HUES64 (cell line): ENCODE results near the gene FGF14.

Source experiments
- H3K27ac ChIP-seq: 2 replicates; pipeline ENCODE4 v1.7.0; 2013; ENCODE audit warnings: low read depth, low read length, inconsistent platforms
- H3K27me3 ChIP-seq: 2 replicates; pipeline ENCODE4 v1.6.1; 2013; ENCODE audit warnings: mild to moderate bottlenecking, low read length; ENCODE audit not compliant: insufficient read depth
- H3K36me3 ChIP-seq: 2 replicates; pipeline ENCODE4 v1.6.1; 2013; ENCODE audit warnings: mild to moderate bottlenecking, low read length; ENCODE audit not compliant: insufficient read depth
- H3K4me1 ChIP-seq: 2 replicates; pipeline ENCODE4 v1.6.1; 2013; ENCODE audit warnings: mild to moderate bottlenecking, low read length, moderate library complexity; ENCODE audit not compliant: insufficient read depth
- H3K4me3 ChIP-seq: 2 replicates; pipeline ENCODE4 v1.5.1; 2013; ENCODE audit warnings: mild to moderate bottlenecking, low read length, moderate library complexity
- H3K9ac ChIP-seq: 2 replicates; pipeline ENCODE4 v1.6.1; 2013; ENCODE audit warnings: mild to moderate bottlenecking, low read depth, low read length
- H3K9me3 ChIP-seq: 2 replicates; pipeline ENCODE4 v1.6.1; 2013; ENCODE audit warnings: low read depth, low read length; ENCODE audit not compliant: insufficient read depth
- WGBS: fragments of 150-250, 120-280 bp; methylation state at CpG from one replicate; pipeline ENCODE4 v1.1.7; 2013; ENCODE audit warnings: missing lambda C conversion rate; 5-methylcytosine and 5-hydroxymethylcytosine counted together

Gene FGF14

GRCh38 chr13:101945435-101945834 is 456.4 kb downstream of the FGF14 start:
- Histone ChIP-seq H3K4me3 (no peak overlapping the region), H3K4me1 (no peaks in the 10 kb centered on the region), H3K27ac (no peak overlapping the region), H3K9me3 (no peaks in the 10 kb centered on the region), H3K27me3 (no peaks in the 10 kb centered on the region), H3K36me3 (no peaks in the 10 kb centered on the region), H3K9ac (no peak overlapping the region)
- 84% methylated on average over 6 of the region's 6 CpGs for WGBS

GRCh38 chr13:101944521-101944920 is 457.3 kb downstream of the FGF14 start:
- H3K9ac ChIP-seq = no peak overlapping the region
- H3K4me1 ChIP-seq = no peaks in the 10 kb centered on the region
- H3K36me3 ChIP-seq = no peaks in the 10 kb centered on the region
- 100% methylated on average over 1 of the region's 2 CpGs for WGBS
- H3K9me3 ChIP-seq = no peaks in the 10 kb centered on the region
- H3K27ac ChIP-seq = no peak overlapping the region
- H3K4me3 ChIP-seq = no peak overlapping the region
- H3K27me3 ChIP-seq = no peaks in the 10 kb centered on the region

GRCh38 chr13:101942535-101943157 is 459.2 kb downstream of the FGF14 start:
- no peaks in the 10 kb centered on the region for H3K36me3 ChIP-seq
- no peaks in the 10 kb centered on the region for H3K9me3 ChIP-seq
- no peaks in the 10 kb centered on the region for H3K27me3 ChIP-seq
- WGBS = 94% methylated on average over 2 of the region's 2 CpGs
- H3K27ac ChIP-seq = no peak overlapping the region
- no peak overlapping the region for H3K9ac ChIP-seq
- no peak overlapping the region for H3K4me3 ChIP-seq
- no peaks in the 10 kb centered on the region for H3K4me1 ChIP-seq

- H3K4me1 ChIP-seq = no peaks in the 10 kb centered on the region
- H3K27ac ChIP-seq = no peak overlapping the region
- no peak overlapping the region for H3K9ac ChIP-seq
- no peak overlapping the region for H3K4me3 ChIP-seq
- no peaks in the 10 kb centered on the region for H3K27me3 ChIP-seq
- WGBS = 22% methylated on average over 1 of the region's 1 CpG
- no peaks in the 10 kb centered on the region for H3K36me3 ChIP-seq
- H3K9me3 ChIP-seq = no peaks in the 10 kb centered on the region
Measured at GRCh38 chr13:101942038-101942437, 459.8 kb downstream of the FGF14 start.

GRCh38 chr13:101941095-101941783 is 460.6 kb downstream of the FGF14 start:
- H3K36me3 ChIP-seq = no peaks in the 10 kb centered on the region
- no peak overlapping the region for H3K27ac ChIP-seq
- 94% methylated on average over 1 of the region's 2 CpGs for WGBS
- no peak overlapping the region for H3K9ac ChIP-seq
- H3K4me3 ChIP-seq = no peak overlapping the region
- H3K27me3 ChIP-seq = no peaks in the 10 kb centered on the region
- H3K4me1 ChIP-seq = no peaks in the 10 kb centered on the region
- no peaks in the 10 kb centered on the region for H3K9me3 ChIP-seq

- Histone ChIP-seq H3K9ac (no peak overlapping the region), H3K27me3 (no peaks in the 10 kb centered on the region)
- 100% methylated on average over 2 of the region's 2 CpGs for WGBS
Measured at GRCh38 chr13:101939370-101939769, 462.5 kb downstream of the FGF14 start.

GRCh38 chr13:101935828-101936227 is 466.0 kb downstream of the FGF14 start:
- H3K27me3 ChIP-seq = no peaks in the 10 kb centered on the region
- no peaks in the 10 kb centered on the region for H3K4me1 ChIP-seq
- H3K9me3 ChIP-seq = no peaks in the 10 kb centered on the region
- no peak overlapping the region for H3K27ac ChIP-seq
- 94% methylated on average over 1 of the region's 2 CpGs for WGBS
- no peaks in the 10 kb centered on the region for H3K36me3 ChIP-seq
- H3K4me3 ChIP-seq = no peak overlapping the region
- no peak overlapping the region for H3K9ac ChIP-seq

More at GRCh38 chr13:101939370-101939769, 462.5 kb downstream of the FGF14 start:
- H3K4me1 ChIP-seq = no peaks in the 10 kb centered on the region
- no peaks in the 10 kb centered on the region for H3K9me3 ChIP-seq
- no peaks in the 10 kb centered on the region for H3K36me3 ChIP-seq
- no peak overlapping the region for H3K4me3 ChIP-seq
- no peak overlapping the region for H3K27ac ChIP-seq

GRCh38 chr13:101931186-101931585 is 470.7 kb downstream of the FGF14 start:
- Histone ChIP-seq H3K36me3 (no peaks in the 10 kb centered on the region), H3K9me3 (no peaks in the 10 kb centered on the region), H3K4me1 (no peaks in the 10 kb centered on the region), H3K27ac (no peak overlapping the region), H3K9ac (no peak overlapping the region), H3K4me3 (no peak overlapping the region), H3K27me3 (no peaks in the 10 kb centered on the region)
- WGBS = 75% methylated on average over 3 of the region's 3 CpGs

GRCh38 chr13:101930331-101930730 is 471.5 kb downstream of the FGF14 start:
- H3K9me3 ChIP-seq = no peaks in the 10 kb centered on the region
- no peak overlapping the region for H3K27ac ChIP-seq
- no peaks in the 10 kb centered on the region for H3K27me3 ChIP-seq
- 93% methylated on average over 2 of the region's 2 CpGs for WGBS
- H3K36me3 ChIP-seq = no peaks in the 10 kb centered on the region
- H3K4me1 ChIP-seq = no peaks in the 10 kb centered on the region; the same call in 1 of the 2 replicates
- H3K9ac ChIP-seq = no peak overlapping the region
- no peak overlapping the region for H3K4me3 ChIP-seq

GRCh38 chr13:101925731-101926130 is 476.1 kb downstream of the FGF14 start:
- H3K27me3 ChIP-seq = peaks cover 10% of the 10 kb centered on the region

GRCh38 chr13:101919541-101920181 is 482.2 kb downstream of the FGF14 start:
- peaks cover 71% of the 10 kb centered on the region for H3K27me3 ChIP-seq
- no peaks in the 10 kb centered on the region for H3K36me3 ChIP-seq
- WGBS = 3% methylated on average over 24 of the region's 24 CpGs
- no peak overlapping the region for H3K27ac ChIP-seq
- peak overlapping the region; percentile 61 for H3K4me3 ChIP-seq
- H3K9ac ChIP-seq = no peak overlapping the region
- H3K4me1 ChIP-seq = peaks cover 25% of the 10 kb centered on the region
- H3K9me3 ChIP-seq = no peaks in the 10 kb centered on the region

More at GRCh38 chr13:101925731-101926130, 476.1 kb downstream of the FGF14 start:
- no peak overlapping the region for H3K9ac ChIP-seq
- H3K27ac ChIP-seq = no peak overlapping the region
- H3K4me1 ChIP-seq = peaks cover 11% of the 10 kb centered on the region
- no peaks in the 10 kb centered on the region for H3K9me3 ChIP-seq
- no peaks in the 10 kb centered on the region for H3K36me3 ChIP-seq
- WGBS = 85% methylated on average over 2 of the region's 2 CpGs
- no peak overlapping the region for H3K4me3 ChIP-seq
